ENCODE data around the gene PHF21B. TPM values are rescaled to one million over a fixed set of nuclear protein-coding genes. Genes with fewer than 3 reads are reported as not detected.
"Not testable (repeated sequence)": the region's sequence is repeated elsewhere in the genome, so short reads cannot be mapped to it uniquely, and the experiment has no call there.

Gene PHF21B
- total RNA-seq, 4 donors from 2014 or later, result under 0.01 to 11.9 (median 2.9) TPM

DNA sequence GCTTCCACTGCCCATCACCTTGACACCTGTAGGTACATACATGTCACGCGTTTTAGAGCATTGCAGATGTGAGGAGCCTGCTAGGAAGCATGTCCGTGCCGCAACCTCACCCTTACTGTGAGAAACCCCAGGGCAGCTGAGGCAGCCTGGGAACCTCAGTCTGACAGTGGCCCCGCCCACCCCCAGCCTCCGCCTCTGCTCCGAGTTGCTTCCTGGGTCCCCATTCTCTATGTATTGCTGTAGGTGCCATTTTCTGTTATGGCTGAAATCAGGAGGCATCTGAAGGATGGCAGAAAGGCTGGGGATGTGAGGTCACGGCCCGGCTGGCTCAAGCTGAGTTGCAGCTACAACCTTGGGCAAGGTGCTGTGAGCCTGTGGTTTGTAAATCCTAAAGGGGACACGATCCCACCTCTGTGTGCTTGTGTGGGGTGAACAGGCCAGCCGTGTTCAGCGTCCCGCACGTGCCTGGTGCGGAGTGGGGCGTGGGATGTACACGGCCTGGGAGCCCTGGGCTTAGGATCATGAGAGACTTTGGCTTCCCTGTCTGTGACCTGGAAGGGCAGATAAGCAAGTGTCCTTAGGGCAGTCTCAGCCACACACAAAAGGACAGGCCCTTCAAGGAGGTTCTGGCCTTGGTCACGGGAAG lies 102.7 kb downstream of the PHF21B start:
- DNase-seq, result no peak

DNA sequence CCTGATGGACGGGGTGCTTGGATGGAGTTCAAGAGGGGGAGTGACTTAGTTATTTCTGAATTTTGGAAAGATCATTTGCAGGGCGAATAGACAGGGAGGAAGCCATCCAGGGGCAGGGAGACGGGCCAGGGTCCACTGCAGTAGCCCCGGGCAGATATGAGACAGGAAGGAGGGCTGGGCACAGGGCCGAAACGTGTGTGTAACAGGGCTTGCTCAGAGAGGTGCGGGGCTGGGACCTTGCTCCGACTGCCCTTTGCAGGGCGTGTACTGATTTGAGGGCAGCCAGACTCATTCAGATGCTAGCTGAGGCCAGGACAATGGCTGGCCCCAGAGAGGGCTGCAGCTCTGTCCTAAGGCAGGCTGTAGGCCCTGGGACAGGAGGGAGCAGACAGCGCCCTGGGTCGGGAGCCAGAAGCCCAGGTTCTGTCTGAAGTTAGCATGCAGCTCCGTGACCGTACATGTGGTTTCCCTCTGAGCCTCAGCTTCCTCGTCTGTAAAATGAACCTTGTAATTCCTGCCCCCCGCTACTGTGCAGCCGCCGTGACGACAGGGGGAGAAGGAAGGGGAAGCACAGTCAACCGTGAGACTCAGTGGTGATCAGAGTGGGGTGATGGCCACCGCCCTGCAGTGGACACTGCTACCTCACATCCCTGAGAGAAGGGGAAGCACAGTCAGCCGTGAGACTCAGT lies 103.4 kb downstream of the PHF21B start:
- H3K36me3 ChIP-seq, result no peaks in the 10 kb centered on the region
- no peaks in the 10 kb centered on the region for H3K4me1 ChIP-seq
- TF ChIP-seq POLR2A (IDR thresholded peaks at IDR 0.05), result no peak
- TF ChIP-seq, protein P1, sequence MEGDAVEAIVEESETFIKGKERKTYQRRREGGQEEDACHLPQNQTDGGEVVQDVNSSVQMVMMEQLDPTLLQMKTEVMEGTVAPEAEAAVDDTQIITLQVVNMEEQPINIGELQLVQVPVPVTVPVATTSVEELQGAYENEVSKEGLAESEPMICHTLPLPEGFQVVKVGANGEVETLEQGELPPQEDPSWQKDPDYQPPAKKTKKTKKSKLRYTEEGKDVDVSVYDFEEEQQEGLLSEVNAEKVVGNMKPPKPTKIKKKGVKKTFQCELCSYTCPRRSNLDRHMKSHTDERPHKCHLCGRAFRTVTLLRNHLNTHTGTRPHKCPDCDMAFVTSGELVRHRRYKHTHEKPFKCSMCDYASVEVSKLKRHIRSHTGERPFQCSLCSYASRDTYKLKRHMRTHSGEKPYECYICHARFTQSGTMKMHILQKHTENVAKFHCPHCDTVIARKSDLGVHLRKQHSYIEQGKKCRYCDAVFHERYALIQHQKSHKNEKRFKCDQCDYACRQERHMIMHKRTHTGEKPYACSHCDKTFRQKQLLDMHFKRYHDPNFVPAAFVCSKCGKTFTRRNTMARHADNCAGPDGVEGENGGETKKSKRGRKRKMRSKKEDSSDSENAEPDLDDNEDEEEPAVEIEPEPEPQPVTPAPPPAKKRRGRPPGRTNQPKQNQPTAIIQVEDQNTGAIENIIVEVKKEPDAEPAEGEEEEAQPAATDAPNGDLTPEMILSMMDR (IDR thresholded peaks at IDR 0.05), result no peak
- no peak overlapping the region for H3K27ac ChIP-seq
- intact Hi-C loops (cut with DNase I; ENCODE audit: low total_unique reads), result no loop called here
- peaks cover 0 to 4% of the 10 kb centered on the region in 2 donors for H3K9me3 ChIP-seq
- no peak for DNase-seq
- H3K4me3 ChIP-seq, result no peak overlapping the region
- H3K27me3 ChIP-seq, result no peaks in the 10 kb centered on the region

More for the DNA sequence above, 102.7 kb downstream of the PHF21B start:
- TF ChIP-seq, protein P1 (IDR thresholded peaks at IDR 0.05), result no peak
- TF ChIP-seq POLR2A (IDR thresholded peaks at IDR 0.05), result no peak
- intact Hi-C loops (cut with DNase I; ENCODE audit: low total_unique reads), result no loop called here
- Histone ChIP-seq H3K4me1 (no peaks in the 10 kb centered on the region), H3K4me3 (no peak overlapping the region), H3K27ac (no peak overlapping the region), H3K9me3 (peaks cover 0 to 3% of the 10 kb centered on the region in 2 donors), H3K36me3 (no peaks in the 10 kb centered on the region), H3K27me3 (no peaks in the 10 kb centered on the region)

DNA sequence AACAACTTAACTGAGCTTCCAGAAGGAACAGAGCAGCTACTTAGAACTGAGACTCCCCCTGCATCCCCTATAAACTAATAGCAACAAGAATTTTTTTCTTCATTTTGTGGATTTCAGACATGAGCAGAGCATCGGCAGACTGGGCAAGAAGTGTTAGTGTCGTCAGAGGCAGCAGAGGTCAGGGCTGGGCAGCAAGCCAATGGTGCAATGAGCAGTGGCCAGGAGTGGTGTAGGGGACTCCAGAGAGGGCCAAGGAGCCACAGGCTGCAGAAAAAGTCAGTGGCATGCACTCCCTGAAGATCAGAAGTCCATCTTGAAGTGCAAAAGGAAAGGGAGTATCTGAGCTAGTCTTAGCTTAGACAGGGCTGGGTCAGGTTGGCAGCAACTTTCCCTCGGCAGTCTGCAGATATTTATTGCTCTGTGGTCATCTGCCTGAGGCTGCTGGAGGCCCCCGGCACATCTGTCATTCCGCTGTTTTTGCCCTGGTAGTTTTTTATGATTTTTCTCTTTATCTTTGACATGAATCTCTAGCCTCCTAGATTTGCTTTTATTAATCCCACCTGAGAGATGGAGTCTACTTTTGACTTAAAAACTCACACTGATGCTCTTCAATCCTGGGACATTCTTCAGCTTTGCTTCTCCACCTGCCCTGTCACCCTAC lies 105.2 kb downstream of the PHF21B start:
- H3K27ac ChIP-seq; H3K27me3 ChIP-seq; intact Hi-C loops (cut with DNase I; ENCODE audit: low total_unique reads); H3K36me3 ChIP-seq; H3K4me1 ChIP-seq; H3K4me3 ChIP-seq; DNase-seq; H3K9me3 ChIP-seq: not testable (repeated sequence)

DNA sequence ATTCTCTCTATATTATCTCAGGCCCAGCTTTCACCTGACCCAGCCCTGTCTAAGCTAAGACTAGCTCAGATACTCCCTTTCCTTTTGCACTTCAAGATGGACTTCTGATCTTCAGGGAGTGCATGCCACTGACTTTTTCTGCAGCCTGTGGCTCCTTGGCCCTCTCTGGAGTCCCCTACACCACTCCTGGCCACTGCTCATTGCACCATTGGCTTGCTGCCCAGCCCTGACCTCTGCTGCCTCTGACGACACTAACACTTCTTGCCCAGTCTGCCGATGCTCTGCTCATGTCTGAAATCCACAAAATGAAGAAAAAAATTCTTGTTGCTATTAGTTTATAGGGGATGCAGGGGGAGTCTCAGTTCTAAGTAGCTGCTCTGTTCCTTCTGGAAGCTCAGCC lies 106.6 kb downstream of the PHF21B start:
- DNase-seq; H3K36me3 ChIP-seq; H3K4me1 ChIP-seq; intact Hi-C loops (cut with DNase I; ENCODE audit: low total_unique reads); H3K9me3 ChIP-seq; H3K27me3 ChIP-seq; H3K4me3 ChIP-seq; H3K27ac ChIP-seq: not testable (repeated sequence)

DNA sequence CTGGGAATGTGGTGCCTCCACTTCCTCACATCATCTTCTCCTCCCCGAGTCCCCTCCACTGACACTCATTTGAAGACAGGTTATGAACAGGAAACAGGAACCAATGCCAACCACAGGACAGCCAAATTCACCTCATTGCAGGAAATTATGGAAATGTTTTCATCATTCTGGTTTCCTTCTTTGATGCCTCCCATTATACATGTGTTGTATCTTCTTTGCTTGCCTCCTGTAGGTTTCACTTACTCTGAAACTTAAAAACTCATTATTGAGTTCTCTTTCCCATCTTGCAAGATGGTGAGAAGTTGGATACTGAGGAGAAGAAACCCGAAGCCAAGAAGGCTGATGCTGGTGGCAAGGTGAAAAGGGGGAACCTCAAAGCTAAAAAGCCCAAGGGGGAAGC lies 108.5 kb downstream of the PHF21B start:
- DNase-seq, result no peak
- intact Hi-C loops (cut with DNase I; ENCODE audit: low total_unique reads), result no loop called here
- peaks cover 0 to 6% of the 10 kb centered on the region in 2 donors for H3K9me3 ChIP-seq
- no peak overlapping the region for H3K27ac ChIP-seq
- no peak for TF ChIP-seq POLR2A (IDR thresholded peaks at IDR 0.05)
- TF ChIP-seq, protein P1 (IDR thresholded peaks at IDR 0.05), result no peak
- no peaks in the 10 kb centered on the region for H3K27me3 ChIP-seq
- H3K4me1 ChIP-seq, result no peaks in the 10 kb centered on the region
- H3K4me3 ChIP-seq, result no peak overlapping the region
- no peaks in the 10 kb centered on the region for H3K36me3 ChIP-seq

DNA sequence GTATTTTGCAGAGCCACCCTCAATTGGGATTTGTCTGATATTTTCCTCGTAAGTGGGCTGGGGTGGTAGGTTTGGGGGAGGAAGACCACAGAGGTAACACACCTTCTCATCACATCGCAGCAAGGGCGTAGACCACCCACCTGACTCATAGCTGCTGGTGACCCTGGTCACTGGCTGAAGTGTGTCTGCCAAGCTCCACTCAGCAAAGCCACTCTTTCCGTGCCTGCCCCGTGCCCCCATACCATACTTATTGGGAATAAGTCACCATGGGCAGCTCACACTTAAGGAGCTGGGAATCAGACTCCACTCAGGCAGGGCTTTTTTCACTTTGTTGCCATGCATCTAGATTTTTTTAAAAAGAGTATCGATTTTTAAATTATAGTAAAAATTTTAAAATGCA lies 111.6 kb downstream of the PHF21B start:
- Histone ChIP-seq H3K27me3 (no peaks in the 10 kb centered on the region), H3K27ac (no peak overlapping the region), H3K9me3 (peaks cover 0 to 6% of the 10 kb centered on the region in 2 donors), H3K4me1 (no peaks in the 10 kb centered on the region), H3K36me3 (no peaks in the 10 kb centered on the region), H3K4me3 (no peak overlapping the region)
- intact Hi-C loops (cut with DNase I; ENCODE audit: low total_unique reads), result no loop called here
- DNase-seq, result no peak
- TF ChIP-seq, protein P1 (IDR thresholded peaks at IDR 0.05), result no peak
- TF ChIP-seq POLR2A (IDR thresholded peaks at IDR 0.05), result no peak

Data from uterus (tissue), 4 donors.